Stimulated activated CD4-positive, alpha-beta T cell treated with anti-CD3 and anti-CD28 coated beads, TNF-alpha, amount 100 ng/mL, for 24 hours (primary cell): ENCODE data around the gene MBP.
"Not testable (repeated sequence)": the region's sequence is repeated elsewhere in the genome, so short reads cannot be mapped to it uniquely, and the experiment has no call there.

ENCODE experiments used
- DNase-seq, 3 experiments: peaks; one replicate each; pipeline ENCODE4 v3.0.0-alpha.2; 2020; ENCODE audit warnings: low read depth in 3 of 3

The MBP gene

GRCh38 chr18:77006305-77007175 is 126.0 kb downstream of the MBP start:
- no peak for DNase-seq

DNA sequence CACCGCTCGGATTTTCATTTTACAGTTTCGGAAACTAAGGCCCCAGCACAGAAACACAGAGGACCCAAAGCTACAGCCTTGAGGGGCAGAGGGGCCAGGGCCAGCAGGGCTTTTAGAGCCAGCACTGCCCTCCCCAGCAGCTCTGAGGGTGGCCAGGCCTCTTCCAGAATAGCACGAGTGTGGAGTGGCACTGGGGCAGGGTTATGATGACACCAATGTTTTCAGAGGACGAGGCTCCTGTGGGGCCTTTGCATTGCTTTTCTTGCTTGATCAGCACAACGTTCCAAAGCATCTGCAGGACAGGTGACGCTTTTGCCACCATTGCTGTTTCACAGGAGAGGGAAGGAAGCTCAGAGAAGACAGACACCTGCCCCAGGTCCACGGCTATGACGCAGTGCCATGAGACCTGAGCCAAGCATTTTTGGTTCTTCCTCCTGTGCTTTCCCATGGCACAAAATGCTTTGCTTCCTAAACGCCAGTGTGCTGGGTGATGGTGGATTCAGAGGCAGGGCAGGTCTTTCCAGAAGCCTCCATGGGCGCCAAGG is 126.9 kb downstream of the MBP start:
- DNase-seq, result no peak

DNA sequence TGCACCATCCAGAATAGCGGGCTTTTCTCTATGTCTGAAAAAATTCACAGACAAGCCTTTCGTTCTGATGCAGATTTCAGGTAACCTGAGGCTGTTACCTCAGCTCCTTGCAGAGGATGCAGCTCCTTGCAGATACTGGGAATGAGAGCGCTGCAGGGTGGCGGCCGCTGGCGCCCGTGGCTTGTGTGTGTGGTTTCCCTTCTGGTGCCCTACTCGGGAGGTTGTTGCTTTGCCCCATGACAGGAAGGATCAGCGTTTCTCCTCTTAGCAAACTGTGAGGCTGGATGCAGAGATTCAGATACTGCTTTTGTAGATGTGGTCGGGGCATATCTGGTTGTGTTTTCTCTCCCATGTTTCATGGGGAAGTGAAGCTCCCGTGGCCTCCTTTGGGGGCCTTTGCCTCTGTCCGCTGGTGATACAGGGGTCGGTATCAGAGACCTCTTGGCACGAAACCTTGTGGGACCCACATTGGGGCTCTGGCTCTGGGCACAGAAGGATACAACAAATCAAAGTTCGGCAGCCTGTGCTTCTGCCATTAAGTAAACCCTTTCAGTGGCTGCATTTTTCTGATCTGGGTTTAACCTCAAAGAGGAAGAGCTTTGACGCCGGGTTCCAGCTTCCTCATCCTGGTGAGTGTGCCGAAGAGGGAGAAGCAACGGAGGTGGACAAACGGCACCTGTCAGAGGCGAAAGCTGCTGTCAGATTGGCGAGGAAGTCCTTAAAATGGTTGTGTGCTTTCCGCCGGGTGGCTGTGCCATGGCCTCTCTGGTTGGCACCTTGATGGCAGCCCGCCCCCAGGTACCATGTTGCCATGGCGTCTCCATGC is 127.8 kb downstream of the MBP start:
- DNase-seq, result no peak

DNA sequence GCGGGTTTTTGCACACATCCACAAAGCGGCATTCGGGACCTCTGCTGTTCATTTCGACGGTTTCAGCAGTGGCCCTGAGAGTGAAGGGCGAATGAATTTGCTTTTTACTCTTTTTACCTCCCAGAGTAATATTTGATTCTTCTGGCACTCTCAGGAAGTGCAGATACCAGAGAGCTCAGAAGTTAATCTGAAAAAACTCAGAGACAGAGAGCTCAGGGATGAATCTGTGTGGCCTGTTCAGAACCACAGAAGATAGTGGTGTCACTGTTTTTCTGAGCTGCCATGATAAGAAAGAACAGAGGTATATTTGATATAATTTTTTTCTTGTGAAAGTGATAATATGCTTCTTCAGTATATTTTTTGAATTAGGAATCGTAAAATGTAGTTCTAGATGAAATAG is 129.3 kb downstream of the MBP start:
- DNase-seq, result no peak

GRCh38 chr18:77002496-77002895 is 130.1 kb downstream of the MBP start:
- no peak for DNase-seq

- DNase-seq, result no peak
Observed at GRCh38 chr18:77001979-77002378, 130.6 kb downstream of the MBP start.

DNA sequence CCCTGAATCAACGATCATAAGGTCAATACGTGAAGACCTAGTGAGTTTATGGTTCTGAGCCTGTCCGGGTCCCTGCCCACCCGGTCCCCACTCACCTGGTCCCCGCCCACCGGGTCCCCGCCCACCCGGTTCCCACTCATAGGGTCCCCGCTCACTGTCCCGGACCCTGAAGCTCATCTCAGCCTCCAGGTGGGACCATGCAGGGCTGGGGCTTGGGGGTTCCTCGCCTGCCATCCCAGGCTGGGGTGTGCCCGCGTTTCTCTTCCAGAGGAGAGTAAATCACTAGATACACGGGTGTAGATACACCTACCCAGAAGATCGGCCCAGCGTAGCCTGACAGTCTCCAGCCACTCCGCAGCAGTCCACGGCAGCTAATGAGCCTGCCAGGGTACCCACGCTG is 131.5 kb downstream of the MBP start:
- no peak for DNase-seq

DNA sequence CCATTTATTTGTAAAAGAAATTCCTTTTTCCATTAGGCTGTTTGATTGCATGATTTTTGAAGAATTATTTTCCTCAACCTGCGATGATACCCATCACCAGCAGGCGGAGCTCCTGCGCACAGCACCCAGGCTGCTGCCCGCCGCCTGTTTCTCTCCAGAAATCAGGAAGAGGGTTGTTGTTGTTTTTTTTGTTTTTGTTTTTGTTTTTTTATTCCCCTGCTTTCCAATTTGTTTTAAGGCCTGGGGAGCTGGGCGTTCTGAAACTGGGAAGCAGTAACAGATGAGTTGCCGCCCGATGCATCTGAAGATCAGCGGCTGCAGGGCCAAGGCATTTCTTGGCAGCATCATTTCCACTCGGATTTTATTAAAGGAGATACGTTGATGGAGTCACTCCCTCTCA is 132.1 kb downstream of the MBP start:
- DNase-seq, result peak in 2 of 3 experiments; percentile 9 to 33

DNA sequence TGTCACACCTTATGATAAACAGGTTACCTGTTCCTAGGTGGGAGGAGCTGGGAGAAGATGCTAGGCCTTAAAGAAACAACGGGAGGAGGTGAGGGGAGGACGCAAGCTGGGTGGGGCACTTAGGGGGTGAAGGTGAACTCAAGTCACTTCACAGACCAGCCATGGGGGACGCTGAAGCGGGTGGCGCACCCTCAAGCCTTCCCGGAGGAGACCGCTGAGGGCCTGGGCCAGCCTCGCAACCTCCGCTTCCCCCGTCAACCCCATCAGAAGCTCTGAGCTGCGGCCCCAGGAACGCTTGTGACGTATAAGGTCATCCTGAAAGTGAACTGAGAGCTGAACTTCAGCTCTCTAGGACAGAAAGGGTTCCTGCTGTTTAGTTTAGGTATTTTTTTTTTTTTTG is 133.5 kb downstream of the MBP start:
- DNase-seq, result no peak

GRCh38 chr18:76997951-76998808 is 134.4 kb downstream of the MBP start:
- DNase-seq, result no peak

DNA sequence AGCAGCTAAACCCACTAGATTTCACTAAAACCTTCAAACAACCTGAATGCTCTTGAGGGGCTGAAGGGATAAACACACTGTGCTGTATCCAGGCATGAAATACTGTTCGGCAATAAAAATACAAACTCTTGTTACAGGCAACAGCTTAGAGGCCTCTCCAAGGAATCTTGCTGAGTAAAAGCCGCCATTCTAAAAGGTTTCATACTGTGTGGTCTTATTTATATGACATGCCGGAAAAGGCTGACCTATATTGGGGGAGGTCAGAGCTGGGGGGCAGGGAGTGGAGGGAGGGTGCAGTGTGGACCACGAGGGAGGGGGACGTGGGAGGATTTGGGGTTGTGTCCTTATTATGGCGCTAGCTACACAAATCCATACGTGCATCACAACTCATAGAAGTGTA is 136.2 kb downstream of the MBP start:
- no peak for DNase-seq

DNA sequence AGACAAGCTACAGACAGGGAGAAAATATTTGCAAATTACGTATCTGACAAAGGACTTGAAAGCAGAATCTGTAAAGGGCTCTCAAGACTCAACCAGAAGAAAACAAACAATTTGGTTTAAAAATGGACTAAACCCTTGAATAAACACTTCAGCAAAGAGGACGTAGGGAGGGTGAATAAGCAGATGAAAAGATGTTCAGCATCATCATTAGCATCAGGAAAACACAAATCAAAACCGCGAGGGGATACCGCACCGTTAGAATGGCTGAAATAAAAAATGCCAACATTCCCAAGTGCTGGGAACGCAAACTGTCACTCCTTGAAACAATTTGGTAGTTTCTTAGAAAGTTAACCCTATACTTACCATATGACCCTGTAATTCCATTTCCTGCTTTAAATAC is 136.7 kb downstream of the MBP start:
- no peak for DNase-seq

DNA sequence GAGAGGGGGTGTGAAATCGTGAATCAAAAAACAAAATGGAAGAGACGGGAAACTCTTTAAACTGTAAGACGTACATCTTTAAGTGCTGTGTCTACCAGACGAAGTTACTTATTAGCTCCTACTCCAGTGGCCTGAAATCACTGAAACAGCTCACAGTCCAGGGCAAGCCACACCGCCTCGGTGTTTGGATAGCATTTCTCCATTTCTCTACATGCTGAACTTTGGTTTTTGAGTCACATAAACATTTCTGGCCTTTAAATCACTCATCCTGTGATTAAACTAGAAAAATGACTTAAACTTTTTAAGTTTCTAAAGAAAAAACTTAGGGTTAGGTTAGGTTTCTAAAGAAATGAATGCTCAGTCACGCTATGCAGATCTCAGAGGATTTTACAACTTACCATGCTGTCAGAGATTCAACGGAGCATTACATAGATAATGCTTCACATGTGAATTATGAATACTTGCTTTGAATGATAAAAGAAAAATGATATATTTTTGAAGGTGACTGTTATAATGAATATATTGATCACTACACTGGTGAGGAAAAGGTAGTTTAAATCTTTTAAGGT is 138.4 kb downstream of the MBP start:
- DNase-seq, result no peak

DNA sequence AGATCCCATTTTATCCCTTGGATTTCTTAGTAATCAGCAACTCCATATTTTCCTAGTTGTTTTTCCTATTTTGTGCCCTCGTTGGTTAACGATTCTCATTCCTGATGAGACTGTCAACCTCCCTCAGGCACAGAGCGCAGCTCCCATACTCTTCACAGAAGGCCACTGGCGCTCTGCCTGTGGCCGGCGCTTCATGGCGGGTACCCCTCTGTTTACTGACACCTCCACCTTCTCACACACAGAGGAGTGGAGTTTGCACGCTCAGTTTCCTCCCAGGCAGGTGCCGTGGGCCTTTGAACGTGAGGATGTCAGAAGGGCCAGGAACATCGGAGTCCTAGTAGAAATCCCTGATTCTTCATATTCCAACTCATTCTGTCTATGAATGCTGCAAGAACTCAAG is 139.0 kb downstream of the MBP start:
- DNase-seq, result no peak

DNA sequence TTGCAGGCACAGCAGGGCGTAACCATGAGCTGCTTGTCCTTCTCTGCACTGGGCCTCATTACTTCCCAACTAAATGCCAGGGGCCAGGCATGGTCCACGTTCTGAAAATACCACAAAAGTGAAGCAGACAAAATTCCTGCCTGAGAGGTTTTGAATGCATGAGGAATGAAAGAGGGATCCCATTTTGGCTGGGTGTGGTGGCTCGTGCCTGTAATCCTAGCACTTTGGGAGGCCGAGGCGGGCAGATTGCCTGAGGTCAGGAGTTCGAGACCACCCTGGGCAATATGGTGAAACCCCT is 139.5 kb downstream of the MBP start:
- DNase-seq, result no peak

DNA sequence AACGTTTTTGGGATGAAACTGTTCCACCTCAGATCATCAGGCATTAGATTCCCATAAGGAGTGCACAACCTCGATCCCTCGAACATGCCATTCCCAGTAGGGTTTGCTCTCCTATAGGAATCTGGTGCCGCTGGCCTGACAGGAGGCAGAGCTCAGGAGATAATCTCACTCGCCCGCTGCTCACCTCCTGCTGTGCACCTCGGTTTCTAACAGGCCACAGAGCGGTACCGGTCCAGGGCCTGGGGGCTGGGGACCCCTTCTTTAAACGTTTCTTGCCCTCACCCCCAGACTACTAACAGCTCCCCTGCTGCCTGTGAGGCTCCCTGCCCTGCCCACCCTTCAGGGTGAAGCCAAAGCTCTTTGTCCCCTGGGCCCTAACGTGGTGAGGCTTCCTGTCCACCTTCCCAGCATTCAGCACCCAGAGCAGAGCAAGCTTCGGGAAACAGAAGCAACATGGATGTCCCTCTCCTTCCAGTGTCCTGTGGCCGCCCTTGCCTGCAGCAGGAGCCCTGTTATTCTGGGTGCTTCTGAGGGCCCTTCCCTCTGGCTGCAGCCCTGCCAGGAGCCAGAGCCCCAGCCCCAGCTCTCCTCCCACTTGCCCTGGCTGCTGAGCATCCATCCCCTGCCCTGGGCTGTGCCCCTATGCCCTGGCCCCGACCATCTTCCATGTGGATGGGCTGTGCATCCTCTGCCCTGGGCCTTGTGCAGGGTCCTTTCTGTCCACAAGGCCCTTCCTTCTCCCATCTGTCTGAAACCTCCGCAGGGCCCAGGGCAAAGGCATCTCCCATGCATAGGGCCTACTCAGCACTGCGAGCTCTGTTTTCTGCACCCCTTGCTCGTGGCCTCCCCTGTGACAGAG is 140.1 kb downstream of the MBP start:
- DNase-seq, result no peak

- no peak for DNase-seq
Observed at GRCh38 chr18:76991021-76991688, 141.4 kb downstream of the MBP start.

GRCh38 chr18:76990343-76991020 is 142.1 kb downstream of the MBP start:
- not testable (repeated sequence) for DNase-seq

DNA sequence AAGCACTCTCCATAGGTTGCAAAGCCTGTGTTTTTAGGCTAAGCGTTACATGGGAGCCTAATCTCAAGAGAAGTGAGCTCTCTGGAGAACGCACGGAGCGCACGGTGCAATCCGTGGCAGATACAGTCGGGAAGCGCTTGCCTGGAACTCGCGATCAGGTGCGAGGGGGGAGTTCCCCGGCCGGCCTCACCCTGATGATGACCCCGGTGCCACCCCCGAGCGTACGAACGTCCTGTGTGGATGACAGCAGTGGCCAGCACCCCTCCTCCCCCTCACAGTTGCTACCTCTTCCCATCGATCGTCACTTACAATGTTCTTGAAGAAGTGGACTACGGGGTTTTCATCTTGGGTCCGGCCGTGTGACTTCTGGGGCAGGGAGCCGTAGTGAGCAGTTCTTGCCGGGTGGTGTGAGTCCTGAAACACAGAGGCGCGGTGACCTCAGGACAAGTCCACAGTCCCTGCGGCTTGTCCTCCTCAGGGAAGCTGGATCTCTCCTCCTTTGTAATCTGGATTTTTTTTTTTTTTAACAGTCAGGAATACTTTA is 142.9 kb downstream of the MBP start:
- no peak for DNase-seq
